Fibroblast of pulmonary artery (primary cell): ENCODE data around the gene DHX8.

Experiments used
- DNase-seq: peaks from one replicate; pipeline ENCODE4 v3.0.0-alpha.2; 2010; ENCODE audit warnings: low read depth
- H3K4me3 ChIP-seq: replicated peaks from 2 replicates; pipeline ENCODE4 v1.5.1; 2011; ENCODE audit warnings: low read depth, mild to moderate bottlenecking, control low read depth, low read length, moderate library complexity
- TF ChIP-seq, protein P1 (sequence below): IDR thresholded peaks from 2 replicates; pipeline ENCODE4 v1.5.1; 2011; ENCODE audit warnings: mild to moderate bottlenecking, control low read depth, low read length, inconsistent platforms; ENCODE audit errors: missing control alignments

The DHX8 gene

DNA sequence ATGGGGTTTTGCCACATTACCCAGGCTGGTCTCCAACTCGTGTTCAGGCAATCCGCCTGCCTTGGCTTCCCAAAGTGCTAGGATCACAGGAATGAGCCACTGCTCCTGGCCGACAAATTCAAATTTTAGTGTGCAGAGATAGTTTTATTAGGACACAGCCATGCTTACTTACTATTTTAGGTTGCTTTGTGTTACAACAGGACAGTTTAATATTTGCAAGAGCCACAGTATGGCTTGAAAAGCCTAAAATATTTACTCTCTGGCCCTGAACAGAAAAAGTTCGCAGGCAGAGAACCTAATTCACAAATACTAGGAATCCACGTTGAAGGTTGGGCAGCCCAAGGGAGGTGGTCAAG, 75.0 kb downstream of the DHX8 start:
- TF ChIP-seq, protein P1, sequence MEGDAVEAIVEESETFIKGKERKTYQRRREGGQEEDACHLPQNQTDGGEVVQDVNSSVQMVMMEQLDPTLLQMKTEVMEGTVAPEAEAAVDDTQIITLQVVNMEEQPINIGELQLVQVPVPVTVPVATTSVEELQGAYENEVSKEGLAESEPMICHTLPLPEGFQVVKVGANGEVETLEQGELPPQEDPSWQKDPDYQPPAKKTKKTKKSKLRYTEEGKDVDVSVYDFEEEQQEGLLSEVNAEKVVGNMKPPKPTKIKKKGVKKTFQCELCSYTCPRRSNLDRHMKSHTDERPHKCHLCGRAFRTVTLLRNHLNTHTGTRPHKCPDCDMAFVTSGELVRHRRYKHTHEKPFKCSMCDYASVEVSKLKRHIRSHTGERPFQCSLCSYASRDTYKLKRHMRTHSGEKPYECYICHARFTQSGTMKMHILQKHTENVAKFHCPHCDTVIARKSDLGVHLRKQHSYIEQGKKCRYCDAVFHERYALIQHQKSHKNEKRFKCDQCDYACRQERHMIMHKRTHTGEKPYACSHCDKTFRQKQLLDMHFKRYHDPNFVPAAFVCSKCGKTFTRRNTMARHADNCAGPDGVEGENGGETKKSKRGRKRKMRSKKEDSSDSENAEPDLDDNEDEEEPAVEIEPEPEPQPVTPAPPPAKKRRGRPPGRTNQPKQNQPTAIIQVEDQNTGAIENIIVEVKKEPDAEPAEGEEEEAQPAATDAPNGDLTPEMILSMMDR, result no peak
- no peak overlapping the region for H3K4me3 ChIP-seq
- DNase-seq, result no peak

- H3K4me3 ChIP-seq, result no peak overlapping the region
- TF ChIP-seq, protein P1, result no peak
Measured at GRCh38 chr17:43559161-43559816, 75.5 kb downstream of the DHX8 start.

GRCh38 chr17:43560461-43561427, 77.0 kb downstream of the DHX8 start:
- no peak for DNase-seq
- no peak overlapping the region for H3K4me3 ChIP-seq
- TF ChIP-seq, protein P1, result no peak

More at GRCh38 chr17:43559161-43559816, 75.5 kb downstream of the DHX8 start:
- no peak for DNase-seq

- TF ChIP-seq, protein P1, result no peak
- no peak overlapping the region for H3K4me3 ChIP-seq
- DNase-seq, result no peak
Measured at GRCh38 chr17:43562679-43563599, 79.2 kb downstream of the DHX8 start.

DNA sequence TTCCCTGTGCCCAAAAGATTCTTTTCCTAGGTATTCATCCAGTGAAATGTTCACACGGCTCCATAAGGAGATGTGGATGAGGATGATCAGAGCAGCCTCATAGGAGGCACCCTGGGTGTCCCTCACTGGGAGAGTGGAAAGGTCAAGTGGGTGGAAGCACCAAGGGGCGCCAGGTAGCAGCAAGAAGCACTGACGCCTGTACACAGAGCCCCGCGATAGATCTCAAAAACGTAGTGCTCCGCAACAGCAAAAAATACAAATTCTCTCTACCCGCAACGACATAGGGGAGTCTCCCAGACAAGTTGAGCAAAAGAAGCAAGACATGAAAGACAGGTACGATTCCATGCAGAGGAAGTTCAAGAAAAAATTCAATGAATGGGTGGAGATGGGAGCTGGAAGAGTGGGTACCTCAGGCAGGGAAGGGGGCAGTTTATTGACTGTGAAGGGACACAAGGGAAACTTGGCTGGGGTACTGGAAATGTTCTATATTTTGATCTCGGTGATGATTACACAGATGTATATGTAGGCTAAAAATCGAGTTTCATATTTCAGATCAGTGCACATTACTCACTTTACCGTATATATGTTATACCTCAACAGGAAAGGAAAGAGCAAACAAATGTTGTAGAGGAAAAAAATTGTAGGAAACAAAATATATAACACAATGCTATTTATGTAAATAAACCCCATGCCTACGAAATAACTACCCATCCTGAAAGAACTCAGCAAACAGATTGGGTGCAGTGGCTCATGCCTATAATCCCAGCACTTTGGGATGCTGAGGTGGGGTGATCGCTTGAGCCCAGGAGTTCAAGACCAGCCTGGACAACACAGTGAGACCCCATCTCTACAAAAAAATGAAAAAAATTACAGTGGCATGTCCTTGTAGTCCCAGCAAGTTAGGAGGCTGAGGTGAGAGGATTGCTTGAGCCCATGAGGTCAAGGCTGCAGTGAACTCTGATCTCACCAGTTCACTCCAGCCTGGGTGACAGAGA, 80.1 kb downstream of the DHX8 start:
- DNase-seq, result no peak
- no peak overlapping the region for H3K4me3 ChIP-seq
- TF ChIP-seq, protein P1, result no peak
